IMR-90 (cell line): ENCODE measurements around the gene TRIM71. TPM values are rescaled to one million over a fixed set of nuclear protein-coding genes. Genes with fewer than 3 reads are reported as not detected.

Experiments
- ATAC-seq: fragments of 200-7000 bp; cut with Tn5 transposase; 2 replicates; pipeline ENCODE4 v1.9.1; 2020; ENCODE audit warnings: low read depth, mild to moderate bottlenecking, moderate library complexity
- BruUV-seq: library from RNA; stranded (reverse); fragments of 400-500 nt; replicated peaks from 2 replicates; lab custom pipeline; 2021; lab: Mats Ljungman, UMichigan
- CTCF ChIA-PET: fragments of 300-600 bp; formaldehyde crosslinking; extraction: SDS; loops from one replicate; lab custom pipeline; 2021; ENCODE audit warnings: antibody characterized with exemption; lab: Yijun Ruan, JAX
- POLR2A ChIA-PET: fragments of 300-600 bp; sonication (Branson Sonifier 250); formaldehyde crosslinking; loops from one replicate; lab custom pipeline; 2022; ENCODE audit warnings: antibody characterized with exemption; ENCODE audit not compliant: unreplicated experiment; lab: Charles Lee
- DNase-seq: peaks from one replicate; pipeline ENCODE4 v3.0.0; 2013
- H2AFZ ChIP-seq: replicated peaks from 2 replicates; pipeline ENCODE3; 2013; ENCODE audit warnings: low read length, mild to moderate bottlenecking; ENCODE audit not compliant: poor library complexity
- H2AK5ac ChIP-seq: 2 replicates; pipeline ENCODE4 v1.6.1; 2013; ENCODE audit warnings: low read depth, low read length, inconsistent platforms
- H2AK9ac ChIP-seq: replicated peaks from 2 replicates; pipeline ENCODE3; 2013; ENCODE audit warnings: mild to moderate bottlenecking, low read depth, low read length, moderate library complexity; ENCODE audit not compliant: poor library complexity
- H2BK120ac ChIP-seq: 2 replicates; pipeline ENCODE4 v1.6.1; 2013; ENCODE audit warnings: low read depth, low read length, inconsistent platforms
- H2BK15ac ChIP-seq: 3 replicates; pipeline ENCODE4 v1.6.1; 2013; ENCODE audit warnings: low read depth, low read length, inconsistent platforms
- H2BK20ac ChIP-seq: 2 replicates; pipeline ENCODE4 v1.6.1; 2013; ENCODE audit warnings: low read depth, mild to moderate bottlenecking, inconsistent platforms, low read length, moderate library complexity
- H2BK5ac ChIP-seq: 2 replicates; pipeline ENCODE4 v1.6.1; 2013; ENCODE audit warnings: mild to moderate bottlenecking, low read depth, low read length, inconsistent platforms; ENCODE audit not compliant: poor library complexity, severe bottlenecking
- H3K14ac ChIP-seq: replicated peaks from 2 replicates; pipeline ENCODE4 v1.6.1; 2013; ENCODE audit warnings: low read depth, low read length, inconsistent platforms
- H3K18ac ChIP-seq: 2 replicates; pipeline ENCODE4 v1.6.1; 2013; ENCODE audit warnings: low read depth, low read length, control low read depth
- H3K23ac ChIP-seq: 2 replicates; pipeline ENCODE4 v1.6.1; 2013; ENCODE audit warnings: low read depth, low read length, inconsistent platforms
- H3K27ac ChIP-seq: 2 replicates; pipeline ENCODE4 v1.5.1; 2013; ENCODE audit warnings: mild to moderate bottlenecking, control low read depth, low read length; ENCODE audit not compliant: insufficient read depth
- H3K27me3 ChIP-seq: 2 replicates; pipeline ENCODE4 v1.6.1; 2013; ENCODE audit warnings: low read length; ENCODE audit not compliant: control insufficient read depth, insufficient read depth
- H3K36me3 ChIP-seq: 2 replicates; pipeline ENCODE4 v1.6.1; 2013; ENCODE audit warnings: low read length, mixed read lengths; ENCODE audit not compliant: control insufficient read depth, insufficient read depth
- H3K4ac ChIP-seq: 2 replicates; pipeline ENCODE4 v1.6.1; 2013; ENCODE audit warnings: low read depth, low read length, inconsistent platforms
- H3K4me1 ChIP-seq: 2 replicates; pipeline ENCODE4 v1.6.1; 2013; ENCODE audit warnings: low read length, mixed read lengths; ENCODE audit not compliant: control insufficient read depth, insufficient read depth
- H3K4me2 ChIP-seq: 2 replicates; pipeline ENCODE4 v1.6.1; 2013; ENCODE audit warnings: low read depth, mild to moderate bottlenecking, control low read depth, low read length, moderate library complexity
- H3K4me3 ChIP-seq: 2 replicates; pipeline ENCODE4 v1.5.1; 2013; ENCODE audit warnings: low read depth, mild to moderate bottlenecking, control low read depth, low read length, moderate library complexity; ENCODE audit not compliant: insufficient read depth
- H3K56ac ChIP-seq: 2 replicates; pipeline ENCODE4 v1.6.1; 2013; ENCODE audit warnings: low read length, inconsistent platforms; ENCODE audit not compliant: insufficient read depth; ENCODE audit errors: extremely low read depth
- H3K79me1 ChIP-seq, 2 experiments: 2 replicates each; pipeline ENCODE4 v1.6.1; 2013; ENCODE audit warnings: low read length in 2 of 2, inconsistent platforms in 1 of 2, low read depth in 1 of 2
- H3K9ac ChIP-seq: 2 replicates; pipeline ENCODE4 v1.6.1; 2013; ENCODE audit warnings: low read depth, low read length, control low read depth
- H3K9me1 ChIP-seq: 2 replicates; pipeline ENCODE4 v1.6.1; 2013; ENCODE audit warnings: low read length, inconsistent platforms; ENCODE audit not compliant: insufficient read depth
- H3K9me3 ChIP-seq: 2 replicates; pipeline ENCODE4 v1.6.1; 2013; ENCODE audit warnings: low read length; ENCODE audit not compliant: control insufficient read depth, insufficient read depth
- H4K20me1 ChIP-seq: 2 replicates; pipeline ENCODE4 v1.6.1; 2013; ENCODE audit warnings: low read length, inconsistent platforms; ENCODE audit not compliant: insufficient read depth
- H4K5ac ChIP-seq: 2 replicates; pipeline ENCODE4 v1.6.1; 2013; ENCODE audit warnings: mild to moderate bottlenecking, low read depth, low read length, control low read depth
- H4K8ac ChIP-seq, 2 experiments: 2 replicates each; pipeline ENCODE4 v1.6.1; 2013; ENCODE audit warnings: low read depth in 2 of 2, low read length in 2 of 2, control low read depth in 1 of 2, inconsistent platforms in 1 of 2
- H4K91ac ChIP-seq: 2 replicates; pipeline ENCODE4 v1.6.1; 2013; ENCODE audit warnings: low read depth, low read length, inconsistent platforms; ENCODE audit not compliant: insufficient read depth
- BHLHE40 ChIP-seq: fragments of 150-350 bp; IDR thresholded peaks from 2 replicates; pipeline ENCODE4 v1.6.1; 2016; ENCODE audit warnings: mild to moderate bottlenecking, low read depth, low read length
- CEBPB ChIP-seq: IDR thresholded peaks from 2 replicates; pipeline ENCODE4 v1.6.1; 2012; ENCODE audit warnings: low read depth, low read length, improper control_type of control experiment
- CHD1 ChIP-seq: IDR thresholded peaks from 2 replicates; pipeline ENCODE4 v1.6.1; 2012; ENCODE audit warnings: low read depth, low read length, improper control_type of control experiment
- ELK1 ChIP-seq: fragments of 150-350 bp; IDR thresholded peaks from 2 replicates; pipeline ENCODE4 v1.6.1; 2016; ENCODE audit warnings: low read depth, mild to moderate bottlenecking, low read length, moderate library complexity, borderline replicate concordance
- FOS ChIP-seq: fragments of 150-350 bp; IDR thresholded peaks from 2 replicates; pipeline ENCODE4 v1.6.1; 2016; ENCODE audit warnings: low read depth, low read length
- MAFK ChIP-seq: IDR thresholded peaks from 2 replicates; pipeline ENCODE4 v1.6.1; 2012; ENCODE audit warnings: low read depth, low read length, improper control_type of control experiment
- MAZ ChIP-seq: IDR thresholded peaks from 2 replicates; pipeline ENCODE4 v1.6.1; 2012; ENCODE audit warnings: low read depth, mild to moderate bottlenecking, low read length, improper control_type of control experiment, moderate library complexity, borderline replicate concordance
- MXI1 ChIP-seq: IDR thresholded peaks from 2 replicates; pipeline ENCODE4 v1.6.1; 2012; ENCODE audit warnings: low read depth, mild to moderate bottlenecking, low read length, moderate library complexity, borderline replicate concordance
- NFE2L2 ChIP-seq: fragments of 150-350 bp; IDR thresholded peaks from 2 replicates; pipeline ENCODE4 v1.6.1; 2016; ENCODE audit warnings: low read depth, mild to moderate bottlenecking, low read length
- POLR2A ChIP-seq: IDR thresholded peaks from 2 replicates; pipeline ENCODE4 v1.6.1; 2012; ENCODE audit warnings: mild to moderate bottlenecking, low read depth, low read length
- RAD21 ChIP-seq: IDR thresholded peaks from 2 replicates; pipeline ENCODE4 v1.6.1; 2012; ENCODE audit warnings: low read length, improper control_type of control experiment
- RCOR1 ChIP-seq: IDR thresholded peaks from 2 replicates; pipeline ENCODE4 v1.6.1; 2012; ENCODE audit warnings: mild to moderate bottlenecking, low read length, improper control_type of control experiment; ENCODE audit not compliant: insufficient replicate concordance
- RFX5 ChIP-seq: IDR thresholded peaks from 2 replicates; pipeline ENCODE4 v1.8.0; 2012; ENCODE audit warnings: low read depth, mild to moderate bottlenecking, low read length, moderate library complexity
- SMC3 ChIP-seq: fragments of 150-350 bp; IDR thresholded peaks from 2 replicates; pipeline ENCODE4 v1.6.1; 2016; ENCODE audit warnings: low read depth, mild to moderate bottlenecking, antibody characterized with exemption, low read length, moderate library complexity
- WGBS, 2 experiments: methylation state at CpG; one replicate each; pipeline versions ENCODE4 v1.1.5 to v1.1.7; 2013; ENCODE audit warnings: missing lambda C conversion rate in 2 of 2; ENCODE audit not compliant: insufficient read length in 1 of 2; ENCODE audit errors: extremely low coverage in 2 of 2; 5-methylcytosine and 5-hydroxymethylcytosine counted together
- dilution Hi-C: fragments of 300-500 bp; cut with HindIII; formaldehyde crosslinking; loops from one replicate; pipeline ENCODE4 v1.14.3; 2018; ENCODE audit warnings: low sequenced_read_pairs; ENCODE audit not compliant: unreplicated experiment
- in situ Hi-C: fragments of 300-500 bp; cut with MboI; formaldehyde crosslinking; loops from 3 replicates; pipeline ENCODE4 v1.14.3; 2019; ENCODE audit warnings: low sequenced_read_pairs, inconsistent platforms, mixed read lengths
- intact Hi-C: fragments of 100-400 bp; cut with micrococcal nuclease; formaldehyde crosslinking; loops from 2 replicates; pipeline ENCODE4 v1.10.0; 2022
- polyA plus RNA-seq, 3 experiments: library from polyadenylated mRNA; depleted of rRNA; stranded (reverse); fragments of >200 nt; gene quantifications; 2 replicates each; pipeline ENCODE4 v1.2.3, GENCODE V29; 2012; ENCODE audit warnings: low replicate concordance in 1 of 3
- total RNA-seq: library from RNA; depleted of rRNA; stranded (reverse); fragments of >200 nt; gene quantifications from 2 replicates; pipeline ENCODE4 v1.2.3, GENCODE V29; 2012
- TF ChIP-seq, protein P1 (sequence below): conservative IDR thresholded peaks from 2 replicates; pipeline ENCODE4 v1.5.1; 2012; ENCODE audit warnings: mild to moderate bottlenecking, low read depth, low read length, improper control_type of control experiment
- TF ChIP-seq, protein P2 (sequence below): fragments of 150-350 bp; IDR thresholded peaks from 2 replicates; pipeline ENCODE4 v1.6.1; 2017; ENCODE audit warnings: mild to moderate bottlenecking, antibody characterized with exemption, low read length, low read depth

The TRIM71 gene
- total and polyA plus RNA-seq, 2 of the 4 experiments (the other 2 are of a cell fraction): not detected

GRCh38 chr3:32842531-32842931, 24.7 kb downstream of the TRIM71 start:
- Histone ChIP-seq H2AK9ac (no peak overlapping the region), H3K27ac (no peak overlapping the region), H3K9me3 (no peaks in the 10 kb centered on the region), H4K8ac (no peak overlapping the region), H3K4me1 (no peaks in the 10 kb centered on the region), H3K4me2 (no peak overlapping the region), H4K91ac (no peak overlapping the region), H4K5ac (no peak overlapping the region), H3K18ac (no peak overlapping the region), H3K79me1 (no peaks in the 10 kb centered on the region), H2BK15ac (no peak overlapping the region), H3K9ac (no peak overlapping the region), H4K20me1 (no peaks in the 10 kb centered on the region), H3K23ac (no peak overlapping the region), H2AFZ (no peak overlapping the region), H3K4ac (no peak overlapping the region), H2BK5ac (no peak overlapping the region), H3K9me1 (no peaks in the 10 kb centered on the region), H2AK5ac (no peak overlapping the region), H3K56ac (no peak overlapping the region), H2BK120ac (no peak overlapping the region), H3K4me3 (no peak overlapping the region), H2BK20ac (no peak overlapping the region), H3K27me3 (peaks cover 18% of the 10 kb centered on the region), H3K14ac (no peak overlapping the region), H3K36me3 (no peaks in the 10 kb centered on the region)
- ATAC-seq (no peak), DNase-seq (no peak)
- TF ChIP-seq CEBPB (no peak), ELK1 (no peak), POLR2A (no peak), MXI1 (no peak), MAZ (no peak), BHLHE40 (no peak), CHD1 (no peak), RFX5 (no peak), SMC3 (no peak), RAD21 (no peak), MAFK (no peak), RCOR1 (no peak), NFE2L2 (no peak), FOS (no peak)
- TF ChIP-seq, protein P1, sequence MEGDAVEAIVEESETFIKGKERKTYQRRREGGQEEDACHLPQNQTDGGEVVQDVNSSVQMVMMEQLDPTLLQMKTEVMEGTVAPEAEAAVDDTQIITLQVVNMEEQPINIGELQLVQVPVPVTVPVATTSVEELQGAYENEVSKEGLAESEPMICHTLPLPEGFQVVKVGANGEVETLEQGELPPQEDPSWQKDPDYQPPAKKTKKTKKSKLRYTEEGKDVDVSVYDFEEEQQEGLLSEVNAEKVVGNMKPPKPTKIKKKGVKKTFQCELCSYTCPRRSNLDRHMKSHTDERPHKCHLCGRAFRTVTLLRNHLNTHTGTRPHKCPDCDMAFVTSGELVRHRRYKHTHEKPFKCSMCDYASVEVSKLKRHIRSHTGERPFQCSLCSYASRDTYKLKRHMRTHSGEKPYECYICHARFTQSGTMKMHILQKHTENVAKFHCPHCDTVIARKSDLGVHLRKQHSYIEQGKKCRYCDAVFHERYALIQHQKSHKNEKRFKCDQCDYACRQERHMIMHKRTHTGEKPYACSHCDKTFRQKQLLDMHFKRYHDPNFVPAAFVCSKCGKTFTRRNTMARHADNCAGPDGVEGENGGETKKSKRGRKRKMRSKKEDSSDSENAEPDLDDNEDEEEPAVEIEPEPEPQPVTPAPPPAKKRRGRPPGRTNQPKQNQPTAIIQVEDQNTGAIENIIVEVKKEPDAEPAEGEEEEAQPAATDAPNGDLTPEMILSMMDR: no peak
- TF ChIP-seq, protein P2, sequence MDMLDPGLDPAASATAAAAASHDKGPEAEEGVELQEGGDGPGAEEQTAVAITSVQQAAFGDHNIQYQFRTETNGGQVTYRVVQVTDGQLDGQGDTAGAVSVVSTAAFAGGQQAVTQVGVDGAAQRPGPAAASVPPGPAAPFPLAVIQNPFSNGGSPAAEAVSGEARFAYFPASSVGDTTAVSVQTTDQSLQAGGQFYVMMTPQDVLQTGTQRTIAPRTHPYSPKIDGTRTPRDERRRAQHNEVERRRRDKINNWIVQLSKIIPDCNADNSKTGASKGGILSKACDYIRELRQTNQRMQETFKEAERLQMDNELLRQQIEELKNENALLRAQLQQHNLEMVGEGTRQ: no peak
- BruUV-seq: no TSS peak
- intact Hi-C loops: no loop called here
- in situ Hi-C loops: no loop called here
- dilution Hi-C loops: no loop called here
- ChIA-PET CTCF (interaction anchor here (0.7 kb wide), 1 partner anchor 29 kb away, joined by 4 read pairs; no protein-coding TSS in a partner anchor), POLR2A (no interaction called here)
- WGBS, 2 experiments: 32% methylated on average over 3 of the region's 3 CpGs; no CpG with 5 or more reads in 1 of the 2 experiments
